GM12873 (cell line): ENCODE measurements around the gene LYSMD4.

Source experiments
- CTCF ChIP-seq: IDR thresholded peaks from 2 replicates; pipeline ENCODE4 v1.5.1; 2012; ENCODE audit warnings: low read depth, mild to moderate bottlenecking, moderate library complexity, low read length, control low read depth; ENCODE audit not compliant: insufficient read depth; ENCODE audit errors: missing control alignments

LYSMD4 gene

GRCh38 chr15:99680276-99680675, 53.0 kb downstream of the LYSMD4 start:
- no peak for TF ChIP-seq CTCF

DNA sequence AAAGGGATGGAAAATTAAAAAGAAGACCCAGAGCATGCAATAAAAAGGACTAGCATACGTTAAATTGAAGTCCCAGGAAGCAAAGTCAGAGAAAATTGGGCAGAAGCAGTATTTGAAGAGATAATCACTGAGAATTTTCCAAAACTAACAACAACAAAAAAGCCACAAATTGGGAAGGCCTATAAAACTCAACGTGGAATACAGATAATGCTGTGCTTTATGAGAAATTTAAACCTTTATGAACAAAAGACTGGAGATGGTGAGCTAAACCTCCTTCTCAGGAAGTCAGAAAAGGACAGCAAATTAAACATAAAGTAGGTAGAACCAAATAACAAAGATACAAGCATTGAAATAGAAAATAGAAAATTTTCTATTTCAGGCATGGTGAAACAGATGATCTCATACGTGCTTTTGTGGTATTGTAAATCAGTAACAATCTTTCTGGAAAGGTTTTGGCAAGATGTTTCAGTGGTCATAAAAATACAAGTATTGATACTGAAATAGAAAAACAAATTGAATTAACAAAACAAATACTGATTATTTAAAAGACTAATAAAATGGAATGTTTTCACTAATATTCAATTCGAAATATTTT, 55.6 kb downstream of the LYSMD4 start:
- no peak for TF ChIP-seq CTCF
